Stimulated activated CD8-positive, alpha-beta memory T cell treated with anti-CD3 and anti-CD28 coated beads, Interleukin-12 subunit alpha, Interleukin-12 subunit beta, amount 100 ng/mL, for 24 hours (primary cell): ENCODE data around the gene CLVS2.

Experiments used
- DNase-seq: peaks from one replicate; pipeline ENCODE4 v3.0.0-alpha.2; 2020; ENCODE audit errors: extremely low read depth

The CLVS2 gene

GRCh38 chr6:122995921-122996793 lies at the start of gene CLVS2:
TSS of gene CLVS2 (plus strand) at chr6:122996235. CDS start at chr6:122997778, 1,543 bp downstream.
- no peak for DNase-seq

GRCh38 chr6:122947355-122947754 lies 48.7 kb upstream of the CLVS2 start:
- DNase-seq, result no peak

GRCh38 chr6:122953766-122954165 lies 42.3 kb upstream of the CLVS2 start:
- no peak for DNase-seq

GRCh38 chr6:122956376-122956775 lies 39.7 kb upstream of the CLVS2 start:
- no peak for DNase-seq

- no peak for DNase-seq
Measured at GRCh38 chr6:122962000-122962624, 33.9 kb upstream of the CLVS2 start.

GRCh38 chr6:122969999-122970533 lies 26.0 kb upstream of the CLVS2 start:
- no peak for DNase-seq

- DNase-seq, result no peak
Measured at GRCh38 chr6:122977180-122977579, 18.9 kb upstream of the CLVS2 start.

- no peak for DNase-seq
Measured at GRCh38 chr6:122984393-122984792, 11.6 kb upstream of the CLVS2 start.

- no peak for DNase-seq
Measured at GRCh38 chr6:122994256-122994655, 1.8 kb upstream of the CLVS2 start.

- no peak for DNase-seq
Measured at GRCh38 chr6:122996794-122997505, 915 bp downstream of the CLVS2 start.

- no peak for DNase-seq
Measured at GRCh38 chr6:122997541-122998150, 1.6 kb downstream of the CLVS2 start.

- DNase-seq, result no peak
Measured at GRCh38 chr6:122998403-122998975, 2.5 kb downstream of the CLVS2 start.

GRCh38 chr6:123000244-123000770 lies 4.3 kb downstream of the CLVS2 start:
- no peak for DNase-seq

- no peak for DNase-seq
Measured at GRCh38 chr6:123001540-123001939, 5.5 kb downstream of the CLVS2 start.

GRCh38 chr6:123007885-123008284 lies 11.8 kb downstream of the CLVS2 start:
- no peak for DNase-seq

- DNase-seq, result no peak
Measured at GRCh38 chr6:123009059-123009458, 13.0 kb downstream of the CLVS2 start.

GRCh38 chr6:123014835-123015234 lies 18.8 kb downstream of the CLVS2 start:
- no peak for DNase-seq

- DNase-seq, result no peak
Measured at GRCh38 chr6:123016431-123017103, 20.5 kb downstream of the CLVS2 start.

- no peak for DNase-seq
Measured at GRCh38 chr6:123017104-123017682, 21.2 kb downstream of the CLVS2 start.

GRCh38 chr6:123022975-123023374 lies 26.9 kb downstream of the CLVS2 start:
- DNase-seq, result no peak
